K562 (cell line): ENCODE data around the gene PMPCA. TPM values are rescaled to one million over a fixed set of nuclear protein-coding genes. Genes with fewer than 3 reads are reported as not detected.

Experiments
- CREB1 ChIP-seq, 2 experiments: sonication (generic) in 1 of 2; formaldehyde crosslinking in 1 of 2; IDR thresholded peaks; 2 replicates each; pipeline versions ENCODE4 v1.6.1 to v1.8.0; 2012 to 2022; ENCODE audit warnings: inconsistent platforms in 1 of 2, mild to moderate bottlenecking in 1 of 2, missing genetic modification reagents in 1 of 2, moderate library complexity in 1 of 2
- FOS ChIP-seq: IDR thresholded peaks from 3 replicates; pipeline ENCODE4 v1.6.1; 2011; ENCODE audit not compliant: insufficient read length; ENCODE audit errors: extremely low read depth
- MAFF ChIP-seq: IDR thresholded peaks from 2 replicates; pipeline ENCODE4 v1.6.1; 2012; ENCODE audit warnings: low read length, improper control_type of control experiment
- MGA ChIP-seq: fragments of 450-650 bp; IDR thresholded peaks from 2 replicates; pipeline ENCODE4 v1.6.1; 2016; ENCODE audit warnings: mild to moderate bottlenecking, moderate library complexity
- PCBP2 ChIP-seq: fragments of 200-400 bp; formaldehyde crosslinking; IDR thresholded peaks from 2 replicates; pipeline ENCODE4 v1.6.1; 2018; ENCODE audit warnings: low read length, low read depth, mild to moderate bottlenecking, moderate library complexity; ENCODE audit not compliant: poor library complexity, severe bottlenecking
- PPARD ChIP-seq: fragments of 250-450 bp; sonication (Bioruptor Pico); IDR thresholded peaks from 2 replicates; pipeline ENCODE4 v1.8.0; 2022; ENCODE audit warnings: inconsistent platforms, mild to moderate bottlenecking, moderate library complexity
- SMAD1 ChIP-seq: fragments of 150-350 bp; IDR thresholded peaks from 2 replicates; pipeline ENCODE4 v1.6.1; 2014; ENCODE audit warnings: low read length, low read depth; ENCODE audit not compliant: partially characterized antibody
- SPI1 ChIP-seq: IDR thresholded peaks from 2 replicates; pipeline ENCODE4 v1.6.1; 2011; ENCODE audit warnings: low read depth, low read length, control low read depth, borderline replicate concordance
- SRSF1 ChIP-seq: fragments of 200-400 bp; formaldehyde crosslinking; IDR thresholded peaks from 2 replicates; pipeline ENCODE4 v1.6.1; 2017; ENCODE audit warnings: mild to moderate bottlenecking, low read depth, low read length, moderate library complexity
- SRSF3 ChIP-seq: fragments of 200-400 bp; formaldehyde crosslinking; IDR thresholded peaks from 2 replicates; pipeline ENCODE4 v1.6.1; 2016; ENCODE audit warnings: mild to moderate bottlenecking, low read length, moderate library complexity; ENCODE audit not compliant: insufficient read depth
- THRAP3 ChIP-seq: fragments of 450-650 bp; IDR thresholded peaks from 2 replicates; pipeline ENCODE4 v1.6.1; 2016; ENCODE audit warnings: mild to moderate bottlenecking, inconsistent platforms, borderline replicate concordance
- TSC22D4 ChIP-seq: fragments of 450-650 bp; IDR thresholded peaks from 2 replicates; pipeline ENCODE4 v1.6.1; 2016; ENCODE audit warnings: missing genetic modification characterization, missing biosample characterization, control low read depth
- ZBTB9 ChIP-seq: fragments of 450-650 bp; formaldehyde crosslinking; IDR thresholded peaks from 2 replicates; pipeline ENCODE4 v1.4.0; 2020; ENCODE audit warnings: mild to moderate bottlenecking, moderate library complexity
- ZNF274 ChIP-seq: IDR thresholded peaks from 2 replicates; pipeline ENCODE4 v1.6.1; 2011; ENCODE audit warnings: low read depth, mild to moderate bottlenecking, low read length, moderate library complexity, borderline replicate concordance
- ZNF584 ChIP-seq: fragments of 200-800 bp; sonication (Bioruptor generic); IDR thresholded peaks from 2 replicates; pipeline ENCODE4 v1.6.1; 2016; ENCODE audit warnings: low read depth, mild to moderate bottlenecking, missing genetic modification characterization, missing compliant biosample characterization
- polyA plus RNA-seq, 8 experiments: library from polyadenylated mRNA; depleted of rRNA in 4 of 8; stranded (reverse) in 5 of 8; unstranded in 3 of 8; fragments of >200 nt; fragmentation: Nextera tagmentation in 2 of 8; fragmentation: Illumina TruSeq in 1 of 8; extraction: Ambion mirVana in 2 of 8; extraction: Trizol in 1 of 8; gene quantifications; 2 replicates each; pipeline versions ENCODE4 v1.2.1 to v1.2.3, GENCODE V29; 2011 to 2014; ENCODE audit warnings: inconsistent platforms in 1 of 8, missing spikeins in 1 of 8
- total RNA-seq, 7 experiments: library from RNA; depleted of rRNA in 6 of 7; stranded (reverse); fragments of >200 nt in 6 of 7; fragmentation: Illumina TruSeq in 2 of 7; extraction: Trizol in 2 of 7; gene quantifications; 2 replicates each; pipeline versions ENCODE4 v1.2.1 to v1.2.3, GENCODE V29; 2011 to 2021; ENCODE audit warnings: low replicate concordance in 1 of 7

Gene PMPCA
- total and polyA plus RNA-seq, 9 of the 15 experiments (the other 6 are each of a cell fraction or from before 2014, with no cell fraction given), result 23.9 to 143 (median 86.6) TPM

GRCh38 chr9:136400038-136400834 is 10.2 kb upstream of the PMPCA start, which contains the start of gene SNAPC4 (continued):
- TF ChIP-seq ZBTB9 (CRISPR knock-in tag), result 0 out of 2 replicates have a peak, but pooled peaks have one; percentile 59
- TF ChIP-seq ZNF274, result no peak
- no peak for TF ChIP-seq SRSF3
- TF ChIP-seq SPI1, result no peak
- no peak for TF ChIP-seq TSC22D4
- no peak for TF ChIP-seq PCBP2
- no peak for TF ChIP-seq FOS
- TF ChIP-seq SMAD1, result no peak
- TF ChIP-seq ZNF584 (CRISPR knock-in tag), result no peak
- no peak for TF ChIP-seq PPARD (CRISPR knock-in tag)
- TF ChIP-seq MGA, result peak; percentile 38; the same call in 1 of the 2 replicates
- TF ChIP-seq SRSF1, result no peak
- TF ChIP-seq THRAP3, result no peak
- TF ChIP-seq CREB1 (IDR thresholded peaks at IDR 0.05), result 0 out of 2 replicates have a peak, but pooled peaks have one; percentile 51
- no peak for TF ChIP-seq CREB1 (CRISPR knock-in tag; IDR thresholded peaks at IDR 0.05)
- no peak for TF ChIP-seq MAFF
